ENCODE data around the gene FAM241A.

FAM241A gene

GRCh38 chr4:112136551-112136950, 8.7 kb upstream of the FAM241A start:
- WGBS (ENCODE audit: insufficient coverage) = 97% methylated on average over 4 of the region's 5 CpGs

DNA sequence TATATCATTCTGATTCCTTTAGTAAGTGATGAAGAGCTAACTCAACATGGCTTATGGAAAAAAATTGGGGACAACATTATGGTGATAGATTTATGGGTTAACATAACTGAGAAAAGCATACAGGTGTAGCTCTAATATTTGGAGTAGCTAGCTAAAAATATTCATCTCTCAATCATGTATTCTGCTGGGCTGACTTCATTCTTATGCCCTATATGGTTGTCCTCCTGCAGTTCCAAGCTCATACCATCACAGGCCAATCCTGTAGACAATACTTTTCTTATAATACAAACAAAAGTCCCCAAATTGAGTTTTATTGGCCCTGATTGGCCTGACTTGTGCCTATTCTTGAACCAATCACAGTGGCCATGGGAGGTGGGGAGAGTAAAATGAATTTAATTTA, 6.7 kb upstream of the FAM241A start:
- POLR2A ChIA-PET = no interaction called here
- Histone ChIP-seq H3K9me3 (ENCODE audit: control extremely low read depth in 1 of 5, control insufficient read depth in 4 of 5, insufficient read depth in 2 of 5, low read depth in 1 of 5, low read length in 4 of 5) (no peaks in the 10 kb centered on the region), H3K4me1 (ENCODE audit: control extremely low read depth in 1 of 4, control insufficient read depth in 4 of 4, insufficient read depth in 4 of 4, low read length in 3 of 4) (peaks cover 0 to 28% (median 10%) of the 10 kb centered on the region in 4 experiments), H3K4me3 (ENCODE audit: control insufficient read depth in 1 of 7, extremely low read depth in 1 of 7, insufficient read depth in 4 of 7, low read depth in 2 of 7, low read length in 6 of 7) (no peak overlapping the region), H3K27ac (ENCODE audit: insufficient read depth in 1 of 2, low read depth in 1 of 2, low read length in 2 of 2, poor library complexity in 1 of 2, severe bottlenecking in 2 of 2) (no peak overlapping the region), H3K36me3 (ENCODE audit: control insufficient read depth in 4 of 4, insufficient read depth in 4 of 4, low read length in 3 of 4) (no peaks in the 10 kb centered on the region), H3K27me3 (replicated peaks in 2 of 5; ENCODE audit: control insufficient read depth in 4 of 5, insufficient read depth in 5 of 5, low read length in 4 of 5) (no peaks in the 10 kb centered on the region)
- CTCF ChIA-PET = interaction anchor here (1.2 kb wide), 1 partner anchor 30 kb away, joined by 3 read pairs; no protein-coding TSS in a partner anchor
- no peak for DNase-seq

More at GRCh38 chr4:112136551-112136950, 8.7 kb upstream of the FAM241A start:
- no peaks in the 10 kb centered on the region for H3K9me3 ChIP-seq (ENCODE audit: control extremely low read depth in 1 of 5, control insufficient read depth in 4 of 5, insufficient read depth in 2 of 5, low read depth in 1 of 5, low read length in 4 of 5)
- H3K4me3 ChIP-seq (ENCODE audit: control insufficient read depth in 1 of 7, extremely low read depth in 1 of 7, insufficient read depth in 4 of 7, low read depth in 2 of 7, low read length in 6 of 7) = no peak overlapping the region
- POLR2A ChIA-PET = no interaction called here
- CTCF ChIA-PET = interaction anchor here (0.6 to 1.0 kb wide), 3 partner anchors 11 to 130 kb away, joined by 3 read pairs; no protein-coding TSS in a partner anchor
- no peak for DNase-seq
- H3K27me3 ChIP-seq (replicated peaks in 2 of 5; ENCODE audit: control insufficient read depth in 4 of 5, insufficient read depth in 5 of 5, low read length in 4 of 5) = no peaks in the 10 kb centered on the region
- H3K36me3 ChIP-seq (ENCODE audit: control insufficient read depth in 4 of 4, insufficient read depth in 4 of 4, low read length in 3 of 4) = no peaks in the 10 kb centered on the region
- peaks cover 0 to 18% (median 6%) of the 10 kb centered on the region in 4 experiments for H3K4me1 ChIP-seq (ENCODE audit: control extremely low read depth in 1 of 4, control insufficient read depth in 4 of 4, insufficient read depth in 4 of 4, low read length in 3 of 4)
- no peak overlapping the region for H3K27ac ChIP-seq (ENCODE audit: insufficient read depth in 1 of 2, low read depth in 1 of 2, low read length in 2 of 2, poor library complexity in 1 of 2, severe bottlenecking in 2 of 2)

DNA sequence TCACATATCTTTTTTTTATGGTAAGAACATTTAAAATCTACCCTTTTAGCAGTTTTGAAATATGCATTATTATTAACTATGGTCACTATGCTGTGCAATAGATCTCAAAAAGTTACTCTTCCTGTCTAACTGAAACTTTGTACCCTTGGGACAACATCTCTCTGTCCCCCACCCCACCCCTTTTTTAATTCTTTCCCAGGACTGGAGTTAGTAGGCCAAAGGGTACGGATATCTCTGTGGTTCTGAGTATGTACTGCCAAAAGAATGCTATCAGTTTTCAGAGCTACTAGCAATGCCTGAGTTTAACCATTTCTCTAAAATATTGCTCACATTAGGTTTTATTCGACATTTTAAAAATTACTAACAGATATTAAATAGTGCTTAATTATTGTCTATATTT, 4.7 kb upstream of the FAM241A start:
- Histone ChIP-seq H3K36me3 (ENCODE audit: control insufficient read depth in 4 of 4, insufficient read depth in 4 of 4, low read length in 3 of 4) (no peaks in the 10 kb centered on the region), H3K9me3 (ENCODE audit: control extremely low read depth in 1 of 5, control insufficient read depth in 4 of 5, insufficient read depth in 2 of 5, low read depth in 1 of 5, low read length in 4 of 5) (no peaks in the 10 kb centered on the region), H3K27ac (ENCODE audit: insufficient read depth in 1 of 2, low read depth in 1 of 2, low read length in 2 of 2, poor library complexity in 1 of 2, severe bottlenecking in 2 of 2) (no peak overlapping the region), H3K4me3 (ENCODE audit: control insufficient read depth in 1 of 7, extremely low read depth in 1 of 7, insufficient read depth in 4 of 7, low read depth in 2 of 7, low read length in 6 of 7) (no peak overlapping the region), H3K27me3 (replicated peaks in 2 of 5; ENCODE audit: control insufficient read depth in 4 of 5, insufficient read depth in 5 of 5, low read length in 4 of 5) (no peaks in the 10 kb centered on the region), H3K4me1 (ENCODE audit: control extremely low read depth in 1 of 4, control insufficient read depth in 4 of 4, insufficient read depth in 4 of 4, low read length in 3 of 4) (peaks cover 0 to 41% (median 11%) of the 10 kb centered on the region in 4 experiments)
- WGBS (ENCODE audit: insufficient coverage) = no CpG with 5 or more reads among the region's 2 CpGs
- CTCF ChIA-PET = interaction anchor here (1.2 kb wide), 1 partner anchor 40 kb away, joined by 4 read pairs; no protein-coding TSS in a partner anchor
- POLR2A ChIA-PET = no interaction called here
- DNase-seq = no peak

DNA sequence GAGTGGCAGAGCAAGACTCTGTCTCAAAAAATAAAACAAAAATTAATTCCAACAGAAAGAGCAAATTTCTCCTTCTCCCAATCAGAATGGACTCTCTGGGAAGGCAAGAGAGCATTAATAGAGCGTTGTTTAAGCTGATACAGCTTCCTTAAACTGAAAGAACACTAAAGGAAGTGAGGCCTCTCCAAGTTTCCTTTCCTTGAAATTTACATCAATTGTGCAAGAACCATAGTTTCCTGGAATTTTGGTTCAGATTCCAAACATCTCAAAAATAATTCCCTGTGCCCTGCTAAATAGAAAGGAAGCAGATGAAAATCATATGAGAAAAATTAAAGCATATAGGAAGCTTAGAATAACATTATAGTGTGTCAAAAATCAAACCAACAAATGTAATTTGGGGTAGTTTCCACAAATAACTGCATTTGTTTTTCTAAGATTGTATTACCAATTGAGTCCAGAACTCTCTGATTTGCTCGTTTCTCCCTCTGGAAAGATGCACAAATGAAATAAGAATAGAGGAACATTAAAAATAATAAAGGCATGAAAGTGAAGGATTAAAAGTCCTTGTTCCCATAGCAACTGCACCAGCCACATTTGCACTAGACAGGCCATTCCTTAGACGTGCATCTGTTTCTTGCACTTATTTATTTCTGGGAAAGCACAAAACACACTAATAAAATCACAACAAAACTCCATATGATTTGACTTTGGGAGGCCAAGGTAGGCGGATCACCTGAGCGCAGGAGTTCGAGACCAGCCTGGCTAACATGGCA, 3.7 kb upstream of the FAM241A start:
- 58% methylated on average over 5 of the region's 6 CpGs for WGBS (ENCODE audit: insufficient coverage)
- Histone ChIP-seq H3K4me1 (ENCODE audit: control extremely low read depth in 1 of 4, control insufficient read depth in 4 of 4, insufficient read depth in 4 of 4, low read length in 3 of 4) (peaks cover 2 to 42% (median 13%) of the 10 kb centered on the region in 4 experiments), H3K36me3 (ENCODE audit: control insufficient read depth in 4 of 4, insufficient read depth in 4 of 4, low read length in 3 of 4) (no peaks in the 10 kb centered on the region), H3K9me3 (ENCODE audit: control extremely low read depth in 1 of 5, control insufficient read depth in 4 of 5, insufficient read depth in 2 of 5, low read depth in 1 of 5, low read length in 4 of 5) (no peaks in the 10 kb centered on the region), H3K4me3 (ENCODE audit: control insufficient read depth in 1 of 7, extremely low read depth in 1 of 7, insufficient read depth in 4 of 7, low read depth in 2 of 7, low read length in 6 of 7) (peak overlapping the region in 3 of 7 experiments; percentile 21 to 25 (median 22)), H3K27me3 (replicated peaks in 2 of 5; ENCODE audit: control insufficient read depth in 4 of 5, insufficient read depth in 5 of 5, low read length in 4 of 5) (no peaks in the 10 kb centered on the region), H3K27ac (ENCODE audit: insufficient read depth in 1 of 2, low read depth in 1 of 2, low read length in 2 of 2, poor library complexity in 1 of 2, severe bottlenecking in 2 of 2) (peak overlapping the region in 1 of 2 experiments; percentile 15)
- CTCF ChIA-PET = interaction anchor here (1.3 kb wide), 1 partner anchor 10 kb away, joined by 4 read pairs; no protein-coding TSS in a partner anchor
- POLR2A ChIA-PET = interaction anchor here (0.7 kb wide), 1 partner anchor 90 kb away, joined by 4 read pairs; the partner anchor contains the start of gene AP1AR
- no peak for DNase-seq

GRCh38 chr4:112142182-112142581, 3.1 kb upstream of the FAM241A start:
- Histone ChIP-seq H3K4me3 (ENCODE audit: control insufficient read depth in 1 of 7, extremely low read depth in 1 of 7, insufficient read depth in 4 of 7, low read depth in 2 of 7, low read length in 6 of 7) (no peak overlapping the region), H3K27me3 (replicated peaks in 2 of 5; ENCODE audit: control insufficient read depth in 4 of 5, insufficient read depth in 5 of 5, low read length in 4 of 5) (no peaks in the 10 kb centered on the region), H3K9me3 (ENCODE audit: control extremely low read depth in 1 of 5, control insufficient read depth in 4 of 5, insufficient read depth in 2 of 5, low read depth in 1 of 5, low read length in 4 of 5) (no peaks in the 10 kb centered on the region), H3K36me3 (ENCODE audit: control insufficient read depth in 4 of 4, insufficient read depth in 4 of 4, low read length in 3 of 4) (no peaks in the 10 kb centered on the region), H3K27ac (ENCODE audit: insufficient read depth in 1 of 2, low read depth in 1 of 2, low read length in 2 of 2, poor library complexity in 1 of 2, severe bottlenecking in 2 of 2) (no peak overlapping the region), H3K4me1 (ENCODE audit: control extremely low read depth in 1 of 4, control insufficient read depth in 4 of 4, insufficient read depth in 4 of 4, low read length in 3 of 4) (peaks cover 6 to 49% (median 20%) of the 10 kb centered on the region in 4 experiments)
- no peak for DNase-seq
- POLR2A ChIA-PET = interaction anchor here (0.7 kb wide), 1 partner anchor 89 kb away, joined by 4 read pairs; the partner anchor contains the start of gene AP1AR
- CTCF ChIA-PET = interaction anchor here (1.3 kb wide), 1 partner anchor 11 kb away, joined by 4 read pairs; no protein-coding TSS in a partner anchor
- WGBS (ENCODE audit: insufficient coverage) = no CpG with 5 or more reads among the region's 2 CpGs

- H3K36me3 ChIP-seq (ENCODE audit: control insufficient read depth in 4 of 4, insufficient read depth in 4 of 4, low read length in 3 of 4) = no peaks in the 10 kb centered on the region
- H3K27ac ChIP-seq (ENCODE audit: insufficient read depth in 1 of 2, low read depth in 1 of 2, low read length in 2 of 2, poor library complexity in 1 of 2, severe bottlenecking in 2 of 2) = no peak overlapping the region
- DNase-seq = no peak
- H3K9me3 ChIP-seq (ENCODE audit: control extremely low read depth in 1 of 5, control insufficient read depth in 4 of 5, insufficient read depth in 2 of 5, low read depth in 1 of 5, low read length in 4 of 5) = no peaks in the 10 kb centered on the region
- 100% methylated on average over 2 of the region's 3 CpGs for WGBS (ENCODE audit: insufficient coverage)
- peaks cover 11 to 58% (median 29%) of the 10 kb centered on the region in 4 experiments for H3K4me1 ChIP-seq (ENCODE audit: control extremely low read depth in 1 of 4, control insufficient read depth in 4 of 4, insufficient read depth in 4 of 4, low read length in 3 of 4)
- no peak overlapping the region for H3K4me3 ChIP-seq (ENCODE audit: control insufficient read depth in 1 of 7, extremely low read depth in 1 of 7, insufficient read depth in 4 of 7, low read depth in 2 of 7, low read length in 6 of 7)
- CTCF ChIA-PET = no interaction called here
- no peaks in the 10 kb centered on the region for H3K27me3 ChIP-seq (replicated peaks in 2 of 5; ENCODE audit: control insufficient read depth in 4 of 5, insufficient read depth in 5 of 5, low read length in 4 of 5)
- POLR2A ChIA-PET = no interaction called here
Measured at GRCh38 chr4:112143781-112144180, 1.5 kb upstream of the FAM241A start.
